Right atrium auricular region (tissue), 2 donors: ENCODE data around the gene BCAR3. TPM values are rescaled to one million over a fixed set of nuclear protein-coding genes. Genes with fewer than 3 reads are reported as not detected.
"Not testable (repeated sequence)": the region's sequence is repeated elsewhere in the genome, so short reads cannot be mapped to it uniquely, and the experiment has no call there.

ENCODE experiments used
- DNase-seq: peaks from one replicate; pipeline ENCODE4 v3.0.0-alpha.2; 2019; ENCODE audit warnings: low spot score
- H3K27ac ChIP-seq, 2 donors: fragments of 200-600 bp; sonication (generic); 1 replicate in 1 of 2; 2 replicates in 1 of 2; pipeline ENCODE4 v1.5.1; 2016 to 2019
- H3K27me3 ChIP-seq, 2 donors: fragments of 200-600 bp; sonication (generic); one replicate each; pipeline versions ENCODE4 v1.5.1 to v1.6.0; 2017 to 2019
- H3K36me3 ChIP-seq: fragments of 200-600 bp; sonication (generic); one replicate; pipeline ENCODE4 v1.5.1; 2016
- H3K4me1 ChIP-seq, 2 donors: fragments of 200-600 bp; sonication (generic); one replicate each; pipeline versions ENCODE4 v1.5.1 to v1.6.0; 2017 to 2019
- H3K4me3 ChIP-seq, 2 donors: fragments of 200-600 bp; sonication (generic); 1 replicate in 1 of 2; 2 replicates in 1 of 2; pipeline ENCODE4 v1.5.1; 2017 to 2019; ENCODE audit warnings: mild to moderate bottlenecking in 1 of 2, moderate library complexity in 1 of 2
- H3K9me3 ChIP-seq, 2 donors: fragments of 200-600 bp; sonication (generic); one replicate each; pipeline ENCODE4 v1.5.1; 2019
- CTCF ChIP-seq, 2 donors: fragments of 200-600 bp; sonication (generic); IDR thresholded peaks; one replicate each; pipeline ENCODE4 v1.5.1; 2019; ENCODE audit warnings: antibody characterized with exemption in 2 of 2
- total RNA-seq, 2 donors: library from RNA; depleted of rRNA; stranded (reverse); fragments of >200 nt; gene quantifications; one replicate each; pipeline ENCODE4 v1.1.0, GENCODE V29; 2016

BCAR3 gene
- total RNA-seq, 2 donors from 2014 or later, result 12.7 to 19.3 TPM

DNA sequence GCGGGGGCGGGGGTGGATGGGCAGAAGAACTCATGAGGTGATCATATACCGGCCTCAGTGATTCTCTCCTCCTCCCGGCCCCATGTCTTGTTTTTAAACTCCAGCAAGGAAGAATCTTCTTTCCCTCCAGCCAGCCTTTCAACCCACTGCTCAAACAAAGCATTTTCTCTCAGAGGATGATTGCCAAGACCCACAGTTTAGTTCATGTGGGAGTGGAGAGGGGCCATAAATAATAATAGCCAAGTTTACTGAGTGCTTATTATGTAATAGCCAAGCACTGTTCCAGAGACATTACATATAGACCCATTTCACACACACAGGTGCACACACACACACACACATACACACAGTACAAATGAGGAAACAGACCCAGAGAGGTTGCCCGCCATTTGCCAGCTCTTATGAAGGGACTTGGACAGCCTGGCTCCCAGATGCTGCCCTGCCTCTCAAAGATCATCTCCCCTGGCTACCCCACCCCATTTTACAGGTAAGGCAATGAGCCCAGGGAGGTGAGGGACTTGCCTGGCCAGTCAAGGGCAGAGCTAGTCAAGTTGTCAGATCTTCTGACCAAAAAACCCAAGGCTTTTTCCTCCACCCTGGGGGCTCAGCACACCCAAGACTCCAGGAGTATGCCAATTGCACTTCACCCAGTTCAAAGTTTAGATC lies 18.0 kb upstream of the BCAR3 start:
- peaks cover 0 to 20% of the 10 kb centered on the region in 2 donors for H3K4me1 ChIP-seq
- no peaks in the 10 kb centered on the region for H3K36me3 ChIP-seq
- H3K4me3 ChIP-seq, result no peak overlapping the region
- no peak overlapping the region for H3K27ac ChIP-seq
- H3K9me3 ChIP-seq, result no peaks in the 10 kb centered on the region
- no peak for TF ChIP-seq CTCF (IDR thresholded peaks at IDR 0.05)
- no peak for DNase-seq
- no peaks in the 10 kb centered on the region for H3K27me3 ChIP-seq

- Histone ChIP-seq H3K27ac (no peak overlapping the region), H3K9me3 (no peaks in the 10 kb centered on the region), H3K4me1 (peaks cover 0 to 25% of the 10 kb centered on the region in 2 donors), H3K27me3 (no peaks in the 10 kb centered on the region), H3K4me3 (no peak overlapping the region), H3K36me3 (no peaks in the 10 kb centered on the region)
- DNase-seq, result no peak
- TF ChIP-seq CTCF (IDR thresholded peaks at IDR 0.05), result no peak
These were observed 17.4 kb upstream of the BCAR3 start for GRCh38 chr1:93699049-93699384.

DNA sequence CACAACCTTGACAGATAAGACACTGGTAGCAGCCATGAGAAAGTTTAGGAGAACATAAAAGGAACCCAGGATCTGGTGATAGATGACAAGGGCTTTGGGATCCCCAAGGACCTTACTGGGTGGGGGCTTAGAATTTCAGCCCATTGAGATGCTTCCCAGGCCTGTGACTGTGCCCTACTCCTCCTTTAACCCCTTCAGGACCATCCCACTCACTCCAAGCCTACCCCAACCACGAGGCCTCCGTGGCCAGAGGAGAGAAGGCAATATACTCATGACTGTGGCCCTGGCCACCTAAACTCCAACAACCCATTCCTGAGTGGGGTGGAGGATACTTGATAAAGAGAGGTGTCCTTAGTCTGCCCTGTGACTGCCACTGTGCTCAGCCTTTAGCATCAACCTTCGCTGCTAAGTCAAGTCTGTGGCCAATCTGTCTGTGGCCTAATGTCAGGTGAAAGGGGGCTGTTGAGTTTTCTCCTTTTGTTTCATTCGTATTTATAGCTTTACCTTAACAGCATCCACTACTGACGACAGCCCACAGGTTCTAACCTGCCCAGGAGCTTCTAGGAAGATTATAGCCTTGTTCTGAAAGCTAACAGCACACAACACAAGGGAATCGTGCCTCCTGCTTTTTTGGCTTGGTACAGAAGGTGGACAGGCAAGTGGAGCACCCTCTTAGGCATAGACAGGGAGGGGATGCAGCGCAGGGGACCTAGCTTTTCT lies 16.9 kb upstream of the BCAR3 start:
- DNase-seq, result no peak
- no peak overlapping the region for H3K4me3 ChIP-seq

DNA sequence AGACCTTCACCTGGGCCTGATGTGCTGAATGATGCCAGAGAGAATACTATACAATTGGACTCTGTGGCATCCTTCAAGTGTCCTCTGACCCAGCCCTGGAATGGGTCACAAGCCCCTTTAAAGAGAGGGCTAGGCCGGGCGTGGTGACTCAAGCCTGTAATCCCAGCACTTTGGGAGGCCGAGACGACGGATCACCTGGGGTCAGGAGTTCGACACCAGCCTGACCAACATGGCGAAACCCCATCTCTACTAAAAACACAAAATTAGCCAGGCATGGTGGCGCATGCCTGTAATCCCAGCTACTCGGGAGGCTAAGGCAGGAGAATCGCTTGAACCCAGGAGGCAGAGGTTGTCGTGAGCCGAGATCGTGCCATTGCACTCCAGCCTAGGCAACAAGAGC lies 15.9 kb upstream of the BCAR3 start:
- not testable (repeated sequence) for DNase-seq, H3K27ac ChIP-seq, H3K36me3 ChIP-seq, H3K9me3 ChIP-seq, H3K4me3 ChIP-seq, H3K27me3 ChIP-seq
- H3K4me1 ChIP-seq, result peaks cover 0 to 18% of the 10 kb centered on the region in 2 donors

More for the DNA sequence above, 16.9 kb upstream of the BCAR3 start:
- no peak for TF ChIP-seq CTCF (IDR thresholded peaks at IDR 0.05)
- Histone ChIP-seq H3K36me3 (no peaks in the 10 kb centered on the region), H3K4me1 (peaks cover 0 to 25% of the 10 kb centered on the region in 2 donors), H3K27ac (no peak overlapping the region), H3K27me3 (no peaks in the 10 kb centered on the region), H3K9me3 (no peaks in the 10 kb centered on the region)

DNA sequence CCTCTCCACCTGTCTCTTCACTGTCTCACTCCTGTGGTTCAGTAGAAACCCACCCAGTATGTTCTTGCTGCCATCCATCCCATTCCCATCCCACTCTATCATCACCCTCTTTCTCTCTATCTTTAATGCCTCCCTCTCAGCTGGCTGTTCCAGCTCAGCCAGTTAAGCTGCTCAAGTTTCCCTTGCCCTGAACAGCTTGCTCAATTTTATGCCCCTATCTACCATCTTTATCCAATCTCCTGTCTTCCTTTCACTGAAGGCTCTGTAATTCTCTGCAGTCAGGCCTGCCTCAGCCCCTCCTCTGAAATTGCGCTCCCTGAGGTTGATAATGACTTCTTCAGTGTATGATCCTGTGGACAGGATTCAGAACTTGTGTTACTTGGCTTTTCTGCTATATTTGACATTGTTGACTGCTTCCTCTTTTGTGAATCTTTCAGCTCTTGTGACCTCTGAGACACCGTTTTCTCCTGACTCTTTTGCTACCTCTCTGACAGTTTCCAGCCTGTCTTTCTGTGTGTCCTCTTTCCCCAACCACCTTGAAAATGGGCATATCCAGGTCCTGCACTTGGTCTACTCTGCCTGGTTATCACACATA lies 13.9 kb upstream of the BCAR3 start:
- no peaks in the 10 kb centered on the region for H3K9me3 ChIP-seq
- H3K27me3 ChIP-seq, result no peaks in the 10 kb centered on the region
- H3K27ac ChIP-seq, result no peak overlapping the region
- no peak for TF ChIP-seq CTCF (IDR thresholded peaks at IDR 0.05)
- DNase-seq, result no peak
- no peak overlapping the region for H3K4me3 ChIP-seq
- no peaks in the 10 kb centered on the region for H3K36me3 ChIP-seq
- H3K4me1 ChIP-seq, result peaks cover 0 to 6% of the 10 kb centered on the region in 2 donors

DNA sequence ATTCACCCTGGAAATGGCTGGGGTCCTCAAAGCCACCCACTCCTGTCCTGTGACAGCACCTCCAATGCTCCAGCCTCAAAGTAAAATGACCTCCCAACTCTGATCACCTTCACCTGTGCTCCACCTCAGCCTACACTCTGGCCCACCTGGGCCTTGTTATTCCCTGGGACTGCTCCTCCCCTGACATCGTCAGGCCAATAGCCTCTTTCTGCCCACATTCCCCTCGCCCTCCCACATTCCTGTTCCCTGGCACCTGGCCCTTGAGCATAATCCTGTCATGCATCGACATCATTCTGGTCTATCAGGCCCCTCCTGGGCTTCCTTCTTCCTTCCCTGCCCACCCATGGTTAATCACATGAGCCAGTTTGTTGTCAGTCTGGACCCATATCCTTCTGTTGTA lies 13.2 kb upstream of the BCAR3 start:
- no peak overlapping the region for H3K27ac ChIP-seq
- no peaks in the 10 kb centered on the region for H3K9me3 ChIP-seq
- H3K27me3 ChIP-seq, result no peaks in the 10 kb centered on the region
- TF ChIP-seq CTCF (IDR thresholded peaks at IDR 0.05), result no peak
- H3K4me3 ChIP-seq, result no peak overlapping the region
- no peaks in the 10 kb centered on the region for H3K36me3 ChIP-seq
- peaks cover 0 to 6% of the 10 kb centered on the region in 2 donors for H3K4me1 ChIP-seq
- no peak for DNase-seq
